Activated CD8-positive, alpha-beta memory T cell treated with anti-CD3 and anti-CD28 coated beads, Interleukin-2, amount 50 U/mL, for 1 hour (primary cell): ENCODE results near the gene FCN1.

ENCODE experiments used
- DNase-seq: peaks from one replicate; pipeline ENCODE4 v3.0.0-alpha.2; 2020; ENCODE audit errors: extremely low read depth

Gene FCN1

DNA sequence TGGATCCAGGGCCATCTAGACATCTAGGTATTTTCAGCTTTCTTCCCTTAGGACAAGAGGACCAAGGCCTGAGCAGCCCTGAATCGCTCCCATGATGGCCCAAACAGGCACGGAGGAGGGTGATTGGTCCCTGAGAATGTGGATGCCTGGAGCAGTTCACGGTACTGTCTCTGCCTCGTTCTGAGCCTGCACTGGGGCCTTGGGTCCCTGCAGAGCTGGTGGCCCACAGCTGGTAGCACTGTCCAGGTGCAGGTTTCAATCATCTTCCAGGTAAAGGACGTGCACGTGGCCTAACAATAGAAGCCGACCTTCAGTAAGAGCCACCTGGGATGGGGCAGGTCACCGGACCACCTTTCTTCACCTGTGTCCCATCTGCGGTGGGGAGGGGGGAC lies 19.4 kb upstream of the FCN1 start:
- DNase-seq = no peak

GRCh38 chr9:134936346-134937163 lies 18.8 kb upstream of the FCN1 start:
- no peak for DNase-seq

DNA sequence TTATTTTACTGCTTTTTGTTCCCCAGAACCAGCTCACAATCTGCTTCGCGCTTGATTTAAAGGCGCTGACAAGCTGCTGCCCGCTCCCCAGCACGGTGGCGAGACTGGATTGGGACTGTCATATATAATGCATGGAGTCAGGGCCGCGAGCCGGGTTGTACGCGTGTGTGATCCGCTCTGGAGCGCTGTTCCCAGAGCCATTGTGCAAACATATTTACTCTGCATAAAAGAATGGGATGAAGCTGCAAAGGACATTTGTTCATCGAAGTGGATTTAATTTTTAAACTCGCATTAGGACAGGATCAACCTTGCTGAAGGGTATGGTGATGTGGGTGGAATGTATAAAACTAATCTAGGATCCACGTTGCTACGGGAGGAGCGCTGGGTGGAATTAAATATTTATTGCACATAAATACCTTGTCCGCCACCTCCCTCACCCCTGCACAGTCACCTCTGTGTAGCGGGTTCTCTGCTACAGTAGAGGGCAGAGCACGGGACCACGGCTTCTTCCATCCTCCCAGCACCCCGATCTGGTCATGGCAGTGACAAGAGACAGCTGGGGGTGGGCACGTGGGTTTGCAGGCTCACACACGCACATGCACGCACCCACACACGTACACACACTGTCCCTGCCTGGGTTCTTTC lies 18.1 kb upstream of the FCN1 start:
- no peak for DNase-seq

- DNase-seq = no peak
These were observed 17.4 kb upstream of the FCN1 start for GRCh38 chr9:134935056-134935640.

GRCh38 chr9:134933076-134933659 lies 15.5 kb upstream of the FCN1 start:
- no peak for DNase-seq

DNA sequence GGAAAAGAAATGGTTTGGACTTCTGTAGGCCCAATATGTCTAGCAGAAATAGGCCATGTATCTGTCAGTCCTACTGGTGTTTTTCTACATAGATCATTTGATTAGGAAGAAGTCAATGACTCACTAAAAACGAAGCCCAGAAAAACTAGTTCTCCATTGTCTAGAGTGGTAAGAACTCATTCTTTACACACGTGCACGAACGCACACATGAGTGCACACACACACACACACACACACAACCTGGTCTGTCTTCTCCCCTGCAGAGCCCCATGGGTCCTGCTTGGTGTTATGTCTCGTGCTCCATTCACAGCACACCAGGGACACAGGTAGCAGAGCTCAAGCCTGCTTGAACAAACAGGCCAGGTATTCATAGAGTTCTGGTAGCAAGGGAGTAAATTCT lies 14.9 kb upstream of the FCN1 start:
- DNase-seq = no peak

DNA sequence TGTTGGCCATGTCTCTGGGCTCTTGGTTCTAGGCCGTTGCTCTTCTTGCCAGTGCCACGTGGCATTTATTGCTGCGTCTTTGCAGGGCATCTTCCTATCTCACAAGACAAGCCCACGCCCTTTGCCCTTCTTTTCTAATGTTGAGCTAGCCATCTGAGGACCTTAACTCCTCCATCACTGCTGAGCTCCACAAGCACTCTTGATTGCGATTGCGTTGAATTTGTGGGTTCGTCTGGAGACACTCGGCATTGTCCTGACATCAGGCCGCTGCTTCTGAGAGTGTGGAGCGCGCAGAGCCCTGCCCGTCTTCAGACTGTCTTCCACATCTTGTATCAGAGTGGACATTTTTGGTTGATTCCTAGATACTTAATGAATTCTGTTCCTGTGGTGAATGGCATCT lies 14.5 kb upstream of the FCN1 start:
- no peak for DNase-seq

DNA sequence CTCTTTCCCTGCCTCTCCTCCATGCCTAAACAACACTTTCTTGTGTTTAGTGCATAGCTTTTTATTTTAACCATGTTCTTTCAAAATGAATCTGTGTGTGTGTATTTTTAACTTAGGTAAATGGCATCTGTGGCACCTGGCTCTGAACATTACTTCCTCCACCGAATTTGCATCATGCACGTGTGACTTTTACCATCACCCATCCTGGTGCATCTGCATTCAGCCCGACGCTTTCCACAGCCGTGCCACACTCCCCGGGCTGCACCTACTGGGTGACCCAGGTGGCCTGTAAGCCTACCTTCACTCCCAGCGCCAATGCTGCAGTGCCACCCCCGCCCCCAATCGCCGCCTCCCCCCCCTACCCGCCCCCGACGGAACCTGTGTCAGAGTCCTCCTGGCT lies 12.7 kb upstream of the FCN1 start:
- DNase-seq = no peak

- DNase-seq = no peak
These were observed 11.8 kb upstream of the FCN1 start for GRCh38 chr9:134929193-134930158.

- DNase-seq = no peak
These were observed 10.9 kb upstream of the FCN1 start for GRCh38 chr9:134928436-134929192.

DNA sequence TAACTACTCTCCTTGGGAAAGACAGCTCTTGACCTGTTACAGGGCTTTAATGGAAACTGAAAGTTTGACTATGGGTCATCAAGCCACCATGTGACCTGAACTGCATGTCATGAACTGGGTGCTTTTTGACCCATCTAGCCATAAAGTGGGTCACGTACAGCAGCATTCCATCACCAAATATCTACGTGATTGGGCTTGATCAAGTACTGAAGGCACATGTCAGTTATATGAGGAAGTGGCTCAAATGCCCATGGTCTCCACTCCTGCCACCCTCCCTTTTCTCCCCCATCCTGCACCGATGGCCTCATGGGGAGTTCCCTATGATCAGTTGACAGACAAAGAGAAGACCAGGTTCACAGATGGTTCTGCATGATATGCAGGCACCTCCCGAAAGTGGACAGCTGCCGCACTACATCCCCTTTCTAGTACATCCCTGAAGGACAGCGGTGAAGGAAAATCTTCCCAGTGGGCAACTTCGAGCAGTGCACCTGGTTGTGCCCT lies 7.3 kb upstream of the FCN1 start:
- DNase-seq = no peak

GRCh38 chr9:134923466-134923865 lies 5.8 kb upstream of the FCN1 start:
- DNase-seq = no peak

DNA sequence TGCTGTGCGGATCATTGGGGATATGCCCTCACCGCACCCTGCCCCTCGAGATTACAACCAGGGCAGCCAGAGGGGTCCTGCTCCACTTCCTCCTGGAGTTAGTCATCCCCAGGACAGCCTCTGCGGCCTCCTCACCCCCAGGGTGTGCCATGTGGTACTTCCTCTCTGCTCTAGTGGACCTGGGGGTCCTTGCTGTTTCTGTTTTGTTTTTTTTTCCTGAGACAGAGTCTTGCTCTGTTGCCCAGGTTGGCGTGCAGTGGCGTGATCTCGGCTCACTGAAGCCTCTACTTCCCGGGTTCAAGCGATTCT lies 5.2 kb upstream of the FCN1 start:
- no peak for DNase-seq

DNA sequence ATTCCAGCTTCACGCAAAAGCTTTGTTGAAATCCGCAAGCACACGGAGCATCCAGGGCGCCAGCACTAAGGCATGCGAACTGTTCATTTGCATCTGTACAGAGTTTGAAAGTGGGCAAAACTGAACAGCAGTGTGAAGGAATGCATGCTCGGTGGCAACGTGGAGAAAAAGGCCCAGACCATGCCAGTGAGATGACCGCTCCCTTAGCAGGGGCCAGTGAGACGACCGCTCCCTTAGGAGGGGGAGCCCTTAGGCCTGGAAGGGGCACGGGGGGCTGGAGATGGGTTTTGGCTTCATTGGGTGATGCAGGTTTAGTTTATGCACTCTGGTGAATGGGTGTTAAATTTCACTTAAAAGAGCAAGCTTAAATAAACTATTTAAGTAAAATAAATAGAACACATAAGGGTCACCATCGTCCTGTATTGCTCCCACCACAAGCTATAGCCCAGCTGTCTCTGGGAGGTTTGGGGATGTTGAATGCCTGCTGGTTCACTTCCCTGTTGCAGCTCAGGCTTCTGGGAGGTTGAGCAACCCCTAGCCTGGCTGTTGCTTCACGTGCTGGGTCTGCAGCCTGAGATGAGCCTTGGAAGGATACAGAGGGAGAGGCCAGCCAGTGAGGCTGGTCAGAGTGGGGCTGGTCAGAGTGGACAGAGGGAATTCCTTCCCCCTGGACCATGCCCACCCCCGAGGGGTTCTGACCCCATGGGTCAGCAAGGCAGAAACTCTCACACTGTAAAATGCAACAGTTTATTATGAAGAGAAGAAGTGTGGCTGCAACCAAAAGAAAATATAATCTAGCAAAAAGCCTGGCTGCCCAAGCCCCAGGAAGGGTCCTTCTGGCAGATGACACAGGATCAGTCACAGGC lies 4.6 kb upstream of the FCN1 start:
- DNase-seq = no peak

GRCh38 chr9:134919303-134919702 lies 1.6 kb upstream of the FCN1 start:
- DNase-seq = no peak

DNA sequence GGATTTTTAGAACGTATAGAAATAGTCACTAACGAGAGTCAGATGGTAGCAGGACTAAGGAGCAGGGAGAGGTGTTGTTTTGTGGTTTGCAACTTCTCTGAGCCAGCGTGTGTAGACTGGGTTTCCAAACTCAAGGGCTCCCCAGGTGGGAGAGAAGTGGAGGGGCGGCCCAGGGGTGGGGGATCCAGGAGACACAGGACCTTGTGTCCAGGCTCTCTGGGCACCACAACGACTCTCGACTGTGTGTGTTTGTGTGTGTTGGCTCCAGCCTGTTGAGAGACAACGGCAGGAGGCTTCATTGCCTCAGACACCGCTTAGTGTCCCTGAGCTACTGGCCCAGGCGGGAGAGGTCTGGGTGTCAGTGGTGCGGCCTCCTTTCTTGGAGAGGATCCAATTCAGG lies 934 bp upstream of the FCN1 start:
- no peak for DNase-seq

DNA sequence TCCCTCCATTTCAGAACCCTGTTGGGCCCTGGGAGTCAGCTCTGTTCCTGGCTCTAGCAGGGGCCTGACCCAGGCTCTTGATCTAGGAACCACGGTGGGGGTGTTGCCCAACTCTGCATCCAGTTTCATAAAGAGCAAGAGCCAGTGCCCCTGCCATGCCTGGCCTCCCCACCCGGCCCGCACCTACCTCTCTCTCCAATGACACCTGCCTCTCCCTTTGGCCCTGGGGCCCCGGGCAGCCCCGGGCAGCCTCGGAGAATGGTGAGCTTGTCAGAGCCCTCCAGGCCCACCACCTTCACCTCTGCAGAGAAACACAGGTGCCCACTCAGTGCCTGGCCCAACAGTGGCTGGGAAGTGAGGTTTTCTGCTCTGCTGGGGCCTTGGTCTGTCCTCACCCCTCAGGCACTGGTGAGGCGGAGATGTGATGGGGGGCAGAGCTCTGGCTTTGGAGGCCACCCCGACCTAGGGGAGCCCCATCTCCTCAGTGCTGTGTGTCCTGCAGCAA lies 1.5 kb downstream of the FCN1 start:
- DNase-seq = no peak

- no peak for DNase-seq
These were observed 2.4 kb downstream of the FCN1 start for GRCh38 chr9:134915046-134915985.

- no peak for DNase-seq
These were observed 3.2 kb downstream of the FCN1 start for GRCh38 chr9:134914501-134914834.
